GM12874 (cell line): ENCODE results near the gene FOXB1.

Source experiments
- TF ChIP-seq, protein P1 (sequence below): IDR thresholded peaks from 2 replicates; pipeline ENCODE4 v1.5.1; 2011; ENCODE audit warnings: low read depth, mild to moderate bottlenecking, control low read depth, low read length, moderate library complexity; ENCODE audit not compliant: insufficient read depth

The FOXB1 gene

DNA sequence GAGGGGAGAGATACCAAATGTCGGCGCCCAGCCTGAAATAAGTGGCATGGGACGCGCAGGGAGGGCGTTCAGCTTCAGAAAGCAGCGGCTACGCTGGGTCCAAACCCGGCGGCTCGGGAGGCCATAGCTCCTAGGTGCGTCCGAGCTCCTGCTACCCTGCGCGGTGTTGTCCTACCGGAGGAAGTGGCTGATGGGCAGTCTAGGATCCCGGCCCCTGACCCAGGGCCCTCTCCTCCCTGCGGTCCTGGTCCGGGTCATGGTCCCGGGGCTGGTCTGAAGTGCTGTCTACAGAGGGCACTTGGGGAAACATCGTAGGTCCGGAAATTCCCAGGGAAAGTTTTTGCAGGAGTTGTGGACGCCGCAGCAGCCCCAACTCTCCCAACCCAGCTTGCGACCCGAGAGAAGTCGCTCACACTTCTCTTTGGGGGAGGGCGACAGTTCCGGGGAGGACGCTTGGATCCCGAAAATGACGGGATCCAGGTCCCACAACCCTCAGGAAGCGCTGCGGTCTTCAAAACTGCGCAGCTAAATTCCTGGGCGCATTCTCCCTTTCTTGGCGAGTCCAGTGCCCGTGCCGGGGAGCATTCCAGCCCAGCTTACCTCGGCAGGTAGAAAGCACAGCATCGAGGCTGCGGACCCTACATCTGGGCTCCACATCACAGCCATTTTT lies 9.1 kb upstream of the FOXB1 start:
- TF ChIP-seq, protein P1, sequence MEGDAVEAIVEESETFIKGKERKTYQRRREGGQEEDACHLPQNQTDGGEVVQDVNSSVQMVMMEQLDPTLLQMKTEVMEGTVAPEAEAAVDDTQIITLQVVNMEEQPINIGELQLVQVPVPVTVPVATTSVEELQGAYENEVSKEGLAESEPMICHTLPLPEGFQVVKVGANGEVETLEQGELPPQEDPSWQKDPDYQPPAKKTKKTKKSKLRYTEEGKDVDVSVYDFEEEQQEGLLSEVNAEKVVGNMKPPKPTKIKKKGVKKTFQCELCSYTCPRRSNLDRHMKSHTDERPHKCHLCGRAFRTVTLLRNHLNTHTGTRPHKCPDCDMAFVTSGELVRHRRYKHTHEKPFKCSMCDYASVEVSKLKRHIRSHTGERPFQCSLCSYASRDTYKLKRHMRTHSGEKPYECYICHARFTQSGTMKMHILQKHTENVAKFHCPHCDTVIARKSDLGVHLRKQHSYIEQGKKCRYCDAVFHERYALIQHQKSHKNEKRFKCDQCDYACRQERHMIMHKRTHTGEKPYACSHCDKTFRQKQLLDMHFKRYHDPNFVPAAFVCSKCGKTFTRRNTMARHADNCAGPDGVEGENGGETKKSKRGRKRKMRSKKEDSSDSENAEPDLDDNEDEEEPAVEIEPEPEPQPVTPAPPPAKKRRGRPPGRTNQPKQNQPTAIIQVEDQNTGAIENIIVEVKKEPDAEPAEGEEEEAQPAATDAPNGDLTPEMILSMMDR = no peak

DNA sequence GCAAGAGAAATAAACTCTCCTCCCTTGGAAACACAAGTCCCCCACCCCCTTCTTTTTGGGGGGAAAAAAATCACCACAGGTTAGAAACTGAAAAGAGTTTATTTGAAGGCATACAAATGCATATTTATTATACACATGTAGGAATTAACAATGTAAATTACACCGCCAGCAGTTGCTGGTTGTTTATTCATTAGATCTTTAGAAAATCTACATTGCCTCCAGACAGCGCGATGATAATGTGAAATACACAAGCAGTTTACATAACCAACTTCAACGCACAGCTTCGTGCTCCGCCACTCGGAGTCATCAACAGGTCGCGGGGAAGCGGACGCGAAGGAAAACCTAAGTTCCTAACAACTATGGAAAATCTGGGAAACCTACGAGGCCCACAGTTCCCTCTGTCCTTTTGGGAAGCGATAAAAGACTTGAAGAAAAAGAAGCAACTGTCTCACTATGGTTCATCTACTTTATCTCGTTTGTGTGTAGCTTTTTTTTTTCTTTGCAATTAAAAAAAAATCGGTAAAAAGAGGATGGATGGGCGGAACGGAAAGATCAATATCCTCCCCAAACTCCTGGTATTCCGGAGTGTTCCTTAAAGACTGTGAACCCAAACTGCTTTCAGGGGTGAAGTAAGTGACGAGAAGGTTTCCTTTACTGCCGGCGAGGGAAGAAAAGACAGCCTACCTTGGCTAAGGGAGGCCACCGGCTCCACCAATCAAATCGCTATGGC lies 8.4 kb upstream of the FOXB1 start:
- TF ChIP-seq, protein P1 = no peak

DNA sequence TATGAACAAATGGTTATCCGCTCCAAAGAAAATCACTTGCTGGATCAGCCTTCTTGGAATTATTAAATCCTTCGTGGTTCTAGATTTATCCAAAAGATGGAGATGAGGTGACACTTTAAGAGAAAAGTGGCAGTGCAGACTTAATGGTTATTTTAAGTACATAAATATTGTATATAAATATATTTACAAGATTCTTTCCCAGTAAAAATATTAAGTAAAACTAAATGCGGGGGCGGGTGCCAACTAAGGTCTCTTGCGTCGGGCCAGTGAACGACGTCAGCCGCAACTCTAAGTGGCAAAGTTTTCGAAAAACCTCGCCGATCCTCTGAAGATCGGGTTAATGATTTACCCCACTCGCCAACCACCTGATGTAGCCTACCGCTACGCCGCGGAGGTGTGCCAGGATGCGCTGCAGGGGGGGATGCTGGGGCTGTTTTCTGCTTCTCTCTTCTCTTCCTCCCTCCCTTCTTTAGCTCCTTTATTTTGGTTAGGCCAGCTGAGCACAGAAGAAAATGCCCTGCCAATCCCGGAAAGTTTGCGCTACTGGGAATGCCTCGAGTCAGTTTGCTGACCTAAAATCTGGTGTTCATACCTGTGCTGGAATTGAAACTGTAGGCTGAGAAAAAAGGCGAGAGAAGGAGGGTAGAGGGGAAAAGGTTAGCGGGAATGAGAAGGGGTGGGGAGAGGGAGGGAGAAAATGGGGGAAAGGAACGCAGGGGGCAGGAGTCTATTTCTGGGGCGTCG lies 7.6 kb upstream of the FOXB1 start:
- TF ChIP-seq, protein P1 = no peak

DNA sequence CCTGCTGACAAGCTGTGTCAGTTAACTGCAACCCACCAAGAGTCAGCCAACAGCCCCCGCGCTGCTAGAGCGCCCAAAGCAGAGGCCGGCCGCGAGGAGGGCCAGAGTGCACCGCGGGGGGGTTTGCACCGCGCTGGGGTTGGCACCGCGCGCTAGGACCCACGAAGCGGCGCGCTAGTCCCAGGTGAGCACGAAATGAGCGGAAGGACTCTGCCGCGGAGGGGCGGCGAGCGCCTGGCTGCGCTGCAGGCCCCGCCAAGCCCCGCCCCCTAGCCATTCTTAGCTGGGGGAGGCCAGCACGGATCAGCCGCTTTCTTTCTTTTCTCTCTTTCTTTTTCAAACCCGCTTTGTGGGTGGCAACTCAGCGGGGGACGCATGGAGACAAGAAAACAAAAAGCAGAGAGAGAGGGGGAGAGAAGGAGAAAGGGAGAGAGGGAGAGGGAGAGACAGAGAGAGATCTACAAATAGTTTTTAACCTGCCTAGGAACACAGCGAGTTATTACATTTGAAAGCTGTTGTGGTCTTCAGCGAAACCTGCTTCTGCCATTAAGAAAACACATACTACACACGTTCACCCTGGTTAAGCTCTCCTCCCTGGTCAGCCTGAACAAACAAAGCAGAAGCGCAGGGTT lies 6.9 kb upstream of the FOXB1 start:
- TF ChIP-seq, protein P1 = 0 out of 2 replicates have a peak, but pooled peaks have one; percentile 1

DNA sequence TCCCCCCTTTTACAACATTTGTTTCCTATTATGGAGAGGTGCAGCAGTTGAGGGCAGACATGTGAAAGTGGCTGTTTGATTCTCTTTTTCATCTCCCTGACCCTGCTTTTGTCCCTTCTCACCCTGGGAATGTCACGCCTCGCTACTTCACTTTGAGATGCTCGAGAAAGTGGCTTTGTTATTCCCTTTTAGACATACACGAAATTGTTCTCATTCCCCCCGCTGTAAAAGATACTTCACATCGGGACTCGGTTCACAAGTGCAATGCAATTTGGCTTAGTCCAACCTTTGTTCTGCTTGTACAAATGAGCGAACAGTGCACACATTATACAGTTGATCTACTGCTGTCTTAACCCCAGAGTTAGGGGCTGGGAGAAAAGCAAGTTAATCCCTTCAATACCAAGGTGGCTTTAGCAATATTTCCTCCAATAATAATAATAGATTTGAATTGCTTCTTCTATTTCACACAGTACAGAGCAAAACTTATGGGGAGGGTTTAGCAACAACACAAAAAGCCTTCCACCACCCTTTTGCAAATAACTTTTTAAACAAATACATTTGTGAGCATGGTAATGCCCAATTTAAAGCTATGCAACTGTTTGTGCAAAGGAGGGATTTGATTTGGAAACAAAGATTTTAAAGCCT lies 5.7 kb upstream of the FOXB1 start:
- TF ChIP-seq, protein P1 = no peak

DNA sequence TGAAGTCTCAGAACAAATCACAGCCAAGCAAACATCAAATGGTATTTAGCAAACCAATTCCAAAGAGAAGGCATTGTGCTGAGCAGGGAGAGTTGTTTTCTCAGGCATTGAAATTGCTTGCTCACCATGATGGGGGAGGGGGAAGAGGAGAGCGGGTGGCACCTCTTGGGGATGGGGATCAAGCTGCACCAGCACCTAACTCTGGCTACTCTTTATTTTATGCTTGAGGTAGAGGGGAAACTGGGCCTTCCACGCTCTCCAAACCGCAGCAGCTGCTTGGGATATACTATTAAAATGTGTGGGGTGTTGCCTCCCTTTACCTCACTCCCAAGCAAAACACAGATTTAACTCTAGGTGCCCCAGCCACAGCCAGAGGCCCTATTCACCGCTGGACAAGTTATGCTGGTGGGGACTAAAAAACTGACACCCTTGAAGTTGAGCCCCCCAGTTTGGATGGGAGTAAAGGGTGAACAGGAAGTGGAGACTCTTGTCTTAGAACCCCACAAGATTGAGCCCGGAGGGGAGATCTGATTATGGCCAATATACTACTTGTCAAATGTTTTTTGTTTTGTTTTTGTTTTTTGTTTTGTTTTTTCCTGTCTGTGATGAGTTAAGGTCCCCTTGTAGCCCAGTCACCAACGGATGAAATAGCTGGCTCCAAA lies 5.0 kb upstream of the FOXB1 start:
- TF ChIP-seq, protein P1 = no peak
